Fibroblast of skin of right biceps (primary cell): ENCODE results near the gene ISOC1.

ENCODE experiments used
- DNase-seq: peaks from one replicate; pipeline ENCODE4 v3.0.0-alpha.2; 2013

The ISOC1 gene

GRCh38 chr5:129137637-129138036 lies 43.1 kb downstream of the ISOC1 start:
- no peak for DNase-seq

DNA sequence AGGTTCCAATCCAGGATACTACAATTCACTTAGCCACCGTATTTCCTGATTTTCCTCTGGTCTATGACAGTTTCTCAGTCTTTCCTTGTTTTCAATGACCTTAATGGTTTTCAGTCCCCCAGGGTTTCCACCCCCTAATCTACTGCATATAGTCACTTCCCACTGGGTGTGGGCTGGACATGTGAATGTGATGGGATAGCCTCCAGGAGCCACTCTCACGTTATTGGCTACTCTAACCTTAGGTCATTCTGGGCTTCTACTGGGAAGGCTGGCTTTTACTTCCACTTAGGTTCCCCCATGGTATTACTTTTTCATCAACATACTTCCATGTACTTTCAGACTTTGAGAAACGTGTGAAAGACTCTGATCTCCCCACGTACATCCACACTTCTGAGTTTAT lies 46.5 kb downstream of the ISOC1 start:
- no peak for DNase-seq

GRCh38 chr5:129141696-129142095 lies 47.1 kb downstream of the ISOC1 start:
- DNase-seq = no peak

DNA sequence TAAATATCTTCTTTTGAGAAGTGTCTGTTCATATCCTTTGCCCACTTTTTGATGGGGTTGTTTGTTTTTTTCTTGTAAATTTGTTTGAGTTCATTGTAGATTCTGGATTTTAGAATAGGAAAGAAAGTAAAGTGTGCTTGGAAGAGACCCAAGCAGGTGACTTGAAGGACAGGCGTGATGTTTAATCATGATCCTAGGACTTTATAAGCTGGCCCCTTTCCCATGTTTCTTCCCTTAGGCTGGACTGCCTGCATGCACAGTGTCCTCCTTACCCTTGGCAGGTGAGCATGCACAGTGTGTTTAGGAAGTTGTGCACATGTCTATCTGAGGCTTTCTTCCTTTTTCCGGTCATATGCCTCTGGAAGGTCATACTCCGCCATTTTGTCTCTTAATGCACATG lies 61.3 kb downstream of the ISOC1 start:
- DNase-seq = no peak

- DNase-seq = no peak
These were observed 67.3 kb downstream of the ISOC1 start for GRCh38 chr5:129161830-129162229.
